Iris pigment epithelial cell (primary cell): ENCODE data around the gene ADAMTS2.
A peak's percentile ranks its signal among the peaks of the same experiment; 100 is the strongest.

ENCODE experiments used
- DNase-seq: peaks from one replicate; pipeline ENCODE4 v3.0.0-alpha.2; 2011; ENCODE audit warnings: low read depth

ADAMTS2 gene

GRCh38 chr5:179177711-179178575 lies 167.3 kb downstream of the ADAMTS2 start:
- DNase-seq = no peak

DNA sequence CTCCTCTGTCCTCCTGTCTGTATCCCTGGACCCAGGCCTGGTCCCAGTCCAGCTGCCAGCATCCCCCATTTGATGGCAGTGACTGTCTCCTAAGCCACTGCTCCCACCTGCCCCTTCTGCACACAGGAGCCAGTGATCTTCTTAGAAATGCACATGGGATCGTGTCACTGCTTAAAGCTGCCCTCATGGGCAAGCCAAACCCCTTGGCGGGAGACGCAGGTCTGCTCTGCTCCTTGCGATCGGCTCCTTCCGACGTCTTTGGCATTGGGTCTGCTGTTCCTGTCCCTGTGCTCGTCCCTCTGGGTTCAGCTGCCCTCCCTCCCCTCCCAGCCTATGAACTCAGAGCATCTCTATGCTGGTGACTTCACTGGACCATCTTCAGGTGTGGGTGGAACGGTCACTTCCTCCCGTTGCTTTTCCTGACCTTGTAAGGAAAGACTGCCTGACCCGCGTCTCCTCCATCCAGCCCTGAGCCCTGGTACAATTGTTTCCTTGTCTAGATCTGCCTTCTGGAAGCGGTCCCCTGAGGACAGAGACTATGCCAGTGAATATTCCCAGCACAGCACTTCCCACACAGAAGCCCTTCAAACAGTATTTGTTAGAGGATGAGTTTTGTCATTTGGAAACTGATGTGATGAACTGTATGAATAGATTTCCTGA lies 168.6 kb downstream of the ADAMTS2 start:
- no peak for DNase-seq

DNA sequence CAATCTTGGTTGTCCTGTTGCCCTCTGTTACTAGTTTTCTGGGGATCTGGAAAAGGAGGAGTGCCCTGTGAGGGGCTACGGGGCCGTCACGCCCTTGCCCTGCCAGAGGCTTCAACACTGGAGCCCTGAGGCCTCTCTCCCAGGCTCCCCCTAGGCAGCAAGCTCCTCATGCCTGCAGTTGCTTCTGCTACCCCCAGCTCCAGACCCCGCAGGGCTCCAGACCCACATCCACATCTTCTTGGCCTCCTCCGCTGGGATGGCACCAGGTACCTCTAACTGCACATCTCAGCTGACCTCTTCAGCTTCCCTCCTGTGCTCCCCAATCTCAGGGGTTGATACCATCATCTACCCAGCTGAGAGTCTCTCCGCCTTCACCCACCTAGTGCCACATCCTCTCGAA lies 169.1 kb downstream of the ADAMTS2 start:
- DNase-seq = no peak

GRCh38 chr5:179171816-179172745 lies 173.2 kb downstream of the ADAMTS2 start:
- DNase-seq = no peak

DNA sequence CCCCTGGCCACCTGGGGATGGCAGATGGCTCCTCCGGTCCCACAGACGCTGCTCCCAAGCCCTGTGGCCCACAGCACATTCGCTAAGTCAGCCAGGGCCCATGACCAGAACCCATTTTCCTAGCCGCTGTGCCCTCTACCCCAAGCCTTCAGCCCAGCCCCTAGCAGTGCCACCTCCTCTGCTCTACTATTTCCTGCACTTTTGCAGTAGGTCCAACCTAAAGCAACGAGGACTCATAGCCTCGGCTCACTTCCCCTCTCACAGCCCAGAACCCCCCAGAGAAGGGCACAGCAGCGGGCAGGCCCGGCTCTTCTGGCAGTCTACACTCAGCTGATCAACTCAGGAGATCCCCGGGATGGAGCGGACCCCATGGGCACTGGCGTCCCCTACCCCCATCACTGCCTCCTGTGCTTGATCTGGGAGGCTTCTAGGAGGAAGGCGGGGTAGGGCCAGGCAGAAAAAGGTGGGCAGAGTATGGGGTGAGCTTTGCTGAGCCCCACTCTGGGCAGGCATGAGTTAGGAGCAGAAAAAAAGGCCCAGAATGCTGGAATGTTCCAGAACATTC lies 173.9 kb downstream of the ADAMTS2 start:
- DNase-seq = no peak

DNA sequence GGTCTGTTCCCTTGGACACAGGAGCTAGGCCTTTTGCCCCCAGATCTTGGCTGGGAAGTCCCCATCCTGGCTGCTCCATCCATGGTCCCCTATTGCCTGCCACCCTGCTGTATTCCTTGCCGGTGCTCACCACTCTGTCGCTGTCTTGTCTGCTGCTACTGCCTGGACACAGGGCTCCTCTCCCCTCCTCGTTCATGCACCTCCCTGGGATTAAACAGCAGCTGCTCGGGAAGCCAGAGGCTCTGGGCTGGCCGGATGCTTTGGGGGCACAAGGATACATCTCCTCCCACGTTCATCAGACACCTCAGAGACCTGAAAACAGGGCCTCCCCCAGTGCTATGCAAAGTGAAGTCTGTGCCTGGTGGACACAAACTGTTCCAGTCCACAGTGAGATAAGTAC lies 174.7 kb downstream of the ADAMTS2 start:
- DNase-seq = no peak

GRCh38 chr5:179169836-179170235 lies 175.4 kb downstream of the ADAMTS2 start:
- DNase-seq = no peak

- no peak for DNase-seq
Observed at GRCh38 chr5:179168664-179169063, 176.6 kb downstream of the ADAMTS2 start.

DNA sequence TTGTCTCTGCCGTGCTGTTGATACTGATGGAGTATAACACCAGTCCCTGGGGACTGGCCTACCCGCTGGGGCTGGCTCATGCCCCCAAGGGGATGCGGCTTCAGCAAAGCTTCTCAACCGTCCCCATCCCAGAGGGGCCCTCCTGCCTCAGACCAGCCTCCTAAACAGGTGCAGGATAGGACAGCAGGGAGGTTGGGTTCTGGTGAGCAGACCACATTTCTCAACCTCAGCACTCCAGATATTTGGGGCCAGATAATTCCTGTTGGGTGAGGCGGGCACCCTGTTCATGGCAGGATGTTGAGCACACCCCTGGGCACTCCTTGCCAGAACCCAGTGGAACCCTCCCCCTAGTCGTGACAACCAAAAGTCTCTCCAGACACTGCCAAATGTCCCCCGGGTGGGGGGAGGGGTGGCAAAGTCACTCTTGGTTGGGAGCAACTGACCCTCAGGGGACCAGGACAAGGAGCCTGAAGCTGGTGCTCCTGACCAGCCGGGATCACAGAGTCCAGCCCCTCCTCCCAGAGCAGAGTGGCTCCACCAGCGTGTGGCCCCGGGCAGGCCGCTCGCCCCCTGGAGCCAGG lies 177.3 kb downstream of the ADAMTS2 start:
- DNase-seq = no peak

- DNase-seq = peak; percentile 19
Observed at GRCh38 chr5:179166886-179167841, 178.1 kb downstream of the ADAMTS2 start.

DNA sequence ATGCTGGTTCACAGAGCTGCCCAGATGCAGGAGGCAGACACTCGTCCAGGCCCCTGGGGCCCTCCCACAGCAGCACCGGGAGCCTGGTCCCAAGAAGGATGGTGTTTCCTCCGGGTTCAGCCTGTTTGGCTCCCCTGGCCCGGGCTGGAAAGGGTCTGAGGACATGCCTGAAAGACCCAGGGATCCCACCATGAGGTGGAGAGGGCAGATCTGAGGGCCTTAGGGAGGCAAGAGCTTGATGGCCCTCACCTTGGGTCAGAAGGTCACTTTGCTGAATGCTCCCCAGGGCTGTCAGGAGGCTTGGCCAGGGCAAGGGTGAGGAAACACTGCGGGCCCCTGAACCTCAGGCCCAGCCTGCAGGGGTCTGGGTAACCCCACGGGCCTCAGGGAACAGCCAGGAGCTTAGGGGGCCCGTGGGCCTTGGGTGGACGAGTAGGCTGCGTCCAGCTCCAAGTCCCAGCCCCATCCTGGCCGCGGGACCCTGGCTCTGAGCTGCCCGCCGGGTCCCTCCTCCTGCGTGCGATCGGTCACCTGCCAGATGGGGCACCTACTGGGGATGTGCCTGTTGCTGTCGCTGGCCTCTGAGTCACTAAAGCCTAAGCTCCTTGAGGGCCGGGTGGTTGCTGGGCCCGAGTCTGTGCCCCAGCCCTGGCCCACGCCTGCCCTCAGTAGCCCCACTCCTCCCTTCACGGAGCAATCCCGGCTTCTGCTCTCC lies 178.9 kb downstream of the ADAMTS2 start:
- DNase-seq = no peak

- DNase-seq = no peak
Observed at GRCh38 chr5:179165421-179166170, 179.7 kb downstream of the ADAMTS2 start.

- DNase-seq = no peak
Observed at GRCh38 chr5:179164331-179165311, 180.6 kb downstream of the ADAMTS2 start.

DNA sequence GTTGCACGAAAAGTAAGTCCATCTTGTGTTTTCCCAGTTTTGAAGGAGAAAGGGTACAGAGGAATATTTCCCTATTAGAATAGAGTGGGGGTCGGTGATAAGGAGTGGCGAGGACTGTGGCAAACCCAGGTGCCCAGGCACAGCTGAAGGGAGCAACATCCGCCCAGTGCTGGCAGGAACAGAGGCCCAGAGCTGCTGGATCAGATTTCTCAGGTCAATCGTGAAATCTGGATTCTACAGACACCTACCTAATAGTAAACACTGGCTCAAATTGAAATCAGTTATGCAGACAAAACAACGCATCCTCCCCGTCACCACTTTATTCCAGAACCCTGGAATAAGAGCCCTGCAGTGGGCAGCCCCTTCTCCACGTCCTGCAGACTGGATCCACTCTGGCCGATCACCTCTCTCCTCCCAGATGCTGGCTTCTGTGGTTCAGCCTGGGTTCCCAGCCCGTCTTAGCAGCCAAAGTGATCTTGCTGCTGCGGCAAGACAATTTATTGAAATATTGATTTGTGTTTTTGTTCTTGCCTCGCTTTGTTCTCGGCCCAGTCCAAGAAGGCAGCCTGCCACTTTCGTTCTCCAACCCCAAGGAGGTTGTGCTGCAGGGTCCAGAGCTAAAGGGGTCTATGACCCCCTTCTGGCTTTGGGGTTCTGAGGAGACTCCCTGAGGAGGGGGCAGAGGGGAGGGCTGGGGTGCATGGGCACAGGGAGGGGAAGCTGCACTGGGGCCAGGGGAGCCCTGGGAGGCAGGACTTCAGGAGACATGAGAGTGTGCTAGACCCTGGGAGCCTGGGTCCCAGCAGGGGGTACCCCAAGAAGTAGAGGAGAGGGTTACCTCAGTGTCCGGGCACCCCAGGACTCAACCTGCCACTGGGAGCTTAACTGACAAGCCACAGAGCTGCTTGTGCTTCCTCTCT lies 181.8 kb downstream of the ADAMTS2 start:
- DNase-seq = no peak

- DNase-seq = no peak
Observed at GRCh38 chr5:179162351-179163235, 182.7 kb downstream of the ADAMTS2 start.

- no peak for DNase-seq
Observed at GRCh38 chr5:179161901-179162300, 183.4 kb downstream of the ADAMTS2 start.
